Measurements from ENCODE around the gene GAB1. TPM values are rescaled to one million over a fixed set of nuclear protein-coding genes. Genes with fewer than 3 reads are reported as not detected.

Gene GAB1
- total RNA-seq, 4 donors from 2014 or later = 102 to 129 (median 118) TPM

DNA sequence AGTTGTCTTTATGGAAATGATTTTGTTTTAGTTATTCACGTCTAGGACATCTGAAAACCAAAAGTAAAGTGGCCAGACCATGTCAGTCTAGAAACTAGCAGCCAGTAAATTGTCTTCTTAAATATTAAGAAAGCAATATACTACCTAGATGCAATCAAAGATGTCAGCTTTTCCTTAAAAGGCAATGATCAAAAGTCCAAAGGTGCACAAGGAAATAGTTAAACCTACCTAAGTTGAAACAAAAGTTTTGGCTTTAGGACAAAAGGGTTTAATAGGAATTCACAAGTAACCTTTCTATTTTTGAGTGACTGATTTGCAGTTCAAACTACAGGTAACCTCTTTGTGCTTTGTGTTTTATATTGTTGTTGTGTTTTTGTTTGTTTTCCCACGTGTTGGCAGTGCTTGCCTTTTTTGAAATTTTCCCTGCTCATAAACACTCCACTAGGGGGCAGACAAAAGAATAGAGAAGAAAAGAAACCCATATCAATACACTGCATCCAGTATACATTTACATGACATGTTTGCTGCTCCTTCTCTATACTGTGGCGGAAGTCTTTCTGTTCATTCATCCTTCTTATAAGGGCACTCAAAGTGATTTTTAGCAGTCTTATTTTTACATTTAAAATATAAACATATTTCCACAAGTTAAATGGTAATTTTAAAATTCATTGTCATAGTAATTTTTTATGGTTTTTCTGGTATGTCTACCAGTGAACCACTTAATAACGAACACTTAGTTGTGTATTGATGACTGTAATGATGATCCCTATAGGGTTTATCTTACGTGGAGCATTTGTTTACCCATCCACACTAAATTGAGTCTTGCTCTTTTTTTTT, 62.7 kb downstream of the GAB1 start:
- H3K4me1 ChIP-seq = peaks cover 26 to 90% (median 32%) of the 10 kb centered on the region in 3 donors
- no peak for ATAC-seq

DNA sequence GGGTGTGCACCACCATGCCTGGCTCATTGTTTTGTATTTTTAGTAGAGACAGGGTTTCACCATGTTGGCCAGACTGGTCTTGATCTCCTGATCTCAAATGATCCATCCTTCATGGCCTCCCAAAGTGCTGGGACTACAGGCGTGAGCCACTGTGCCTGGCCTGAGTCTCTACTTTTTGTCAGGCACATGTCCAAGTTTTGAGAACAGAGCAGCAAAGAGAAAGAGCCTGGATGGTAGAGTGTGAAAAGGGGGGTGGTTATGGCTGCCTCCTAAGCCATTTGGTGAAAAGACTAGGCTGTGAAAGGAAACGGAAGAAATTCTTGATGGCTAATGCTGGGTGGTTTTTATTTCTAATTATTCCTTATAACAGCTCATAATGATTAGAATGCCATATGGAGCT, 63.4 kb downstream of the GAB1 start:
- Histone ChIP-seq H3K4me1 (peaks cover 25 to 90% (median 34%) of the 10 kb centered on the region in 3 donors), H3K27ac (peak overlapping the region in 1 of 4 donors; percentile 22), H3K27me3 (no peaks in the 10 kb centered on the region), H3K4me3 (no peak overlapping the region), H3K36me3 (no peaks in the 10 kb centered on the region), H3K9me3 (no peaks in the 10 kb centered on the region)
- 42 to 100% methylated on average over 1 of the region's 2 CpGs for WGBS, 2 donors (ENCODE audit: low coverage in 1 of 2)
- TF ChIP-seq POLR2A (IDR thresholded peaks at IDR 0.05) (no peak), POLR2AphosphoS5 (IDR thresholded peaks at IDR 0.05) (no peak), EP300 (IDR thresholded peaks at IDR 0.05) (no peak)
- no peak for ATAC-seq

More for the DNA sequence above, 62.7 kb downstream of the GAB1 start:
- no peaks in the 10 kb centered on the region for H3K9me3 ChIP-seq
- H3K27me3 ChIP-seq = no peaks in the 10 kb centered on the region
- TF ChIP-seq EP300 (IDR thresholded peaks at IDR 0.05) = no peak
- TF ChIP-seq, protein P1, sequence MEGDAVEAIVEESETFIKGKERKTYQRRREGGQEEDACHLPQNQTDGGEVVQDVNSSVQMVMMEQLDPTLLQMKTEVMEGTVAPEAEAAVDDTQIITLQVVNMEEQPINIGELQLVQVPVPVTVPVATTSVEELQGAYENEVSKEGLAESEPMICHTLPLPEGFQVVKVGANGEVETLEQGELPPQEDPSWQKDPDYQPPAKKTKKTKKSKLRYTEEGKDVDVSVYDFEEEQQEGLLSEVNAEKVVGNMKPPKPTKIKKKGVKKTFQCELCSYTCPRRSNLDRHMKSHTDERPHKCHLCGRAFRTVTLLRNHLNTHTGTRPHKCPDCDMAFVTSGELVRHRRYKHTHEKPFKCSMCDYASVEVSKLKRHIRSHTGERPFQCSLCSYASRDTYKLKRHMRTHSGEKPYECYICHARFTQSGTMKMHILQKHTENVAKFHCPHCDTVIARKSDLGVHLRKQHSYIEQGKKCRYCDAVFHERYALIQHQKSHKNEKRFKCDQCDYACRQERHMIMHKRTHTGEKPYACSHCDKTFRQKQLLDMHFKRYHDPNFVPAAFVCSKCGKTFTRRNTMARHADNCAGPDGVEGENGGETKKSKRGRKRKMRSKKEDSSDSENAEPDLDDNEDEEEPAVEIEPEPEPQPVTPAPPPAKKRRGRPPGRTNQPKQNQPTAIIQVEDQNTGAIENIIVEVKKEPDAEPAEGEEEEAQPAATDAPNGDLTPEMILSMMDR (IDR thresholded peaks at IDR 0.05) = peak; percentile 39 to 54 (median 46)
- WGBS, 2 donors (ENCODE audit: low coverage in 1 of 2) = 67 to 71% methylated on average over 4 to 5 of the region's 5 CpGs
- no peaks in the 10 kb centered on the region for H3K36me3 ChIP-seq
- peak overlapping the region in 2 of 4 donors; percentile 30 to 55 for H3K27ac ChIP-seq
- no peak overlapping the region for H3K4me3 ChIP-seq

DNA sequence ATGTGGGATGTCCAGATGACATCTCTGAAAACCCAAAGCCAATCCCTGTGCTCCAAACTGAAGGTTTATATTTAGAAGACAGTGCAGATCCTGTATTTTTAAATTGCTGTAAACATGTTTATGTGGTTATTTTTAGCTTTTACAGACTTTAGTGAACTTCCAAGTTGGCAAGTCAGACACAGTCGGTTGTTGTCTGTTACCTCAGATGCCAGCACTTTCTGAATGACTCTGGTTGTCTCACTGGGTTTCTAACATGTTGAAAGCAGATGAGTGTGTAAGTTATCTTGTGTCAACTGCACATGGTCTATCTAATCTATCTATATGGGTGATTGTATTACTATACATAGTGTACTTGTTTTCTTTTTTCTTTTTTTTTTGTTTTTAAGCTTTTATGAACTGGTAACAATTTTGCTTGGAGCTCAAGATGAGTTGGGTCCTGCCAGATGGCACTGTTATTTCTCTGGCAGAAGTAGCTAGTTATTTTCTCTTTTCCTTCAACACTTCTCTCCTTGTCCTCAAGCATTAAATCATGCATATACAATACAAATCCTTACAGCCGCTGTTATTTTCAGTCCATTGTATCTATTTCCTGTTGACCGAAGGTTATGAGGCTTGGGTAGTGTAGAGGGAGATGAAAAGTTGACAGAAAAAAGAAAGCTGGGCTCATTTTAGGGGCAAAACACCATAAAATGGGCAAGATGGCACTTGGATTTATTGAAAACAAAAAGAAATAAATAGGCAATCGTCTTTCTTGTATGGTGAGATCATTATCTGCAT, 66.3 kb downstream of the GAB1 start:
- Histone ChIP-seq H3K27ac (peak overlapping the region; percentile 6 to 70 (median 46)), H3K27me3 (no peaks in the 10 kb centered on the region), H3K4me3 (no peak overlapping the region), H3K4me1 (peaks cover 26 to 90% (median 57%) of the 10 kb centered on the region in 3 donors), H3K36me3 (no peaks in the 10 kb centered on the region), H3K9me3 (no peaks in the 10 kb centered on the region)
- ATAC-seq = no peak
- 15 to 40% methylated on average over 2 to 3 of the region's 4 CpGs for WGBS, 2 donors (ENCODE audit: low coverage in 1 of 2)
- no peak for TF ChIP-seq POLR2A (IDR thresholded peaks at IDR 0.05)
- no peak for TF ChIP-seq POLR2AphosphoS5 (IDR thresholded peaks at IDR 0.05)
- TF ChIP-seq EP300 (IDR thresholded peaks at IDR 0.05) = no peak
- TF ChIP-seq, protein P1 (IDR thresholded peaks at IDR 0.05) = no peak

DNA sequence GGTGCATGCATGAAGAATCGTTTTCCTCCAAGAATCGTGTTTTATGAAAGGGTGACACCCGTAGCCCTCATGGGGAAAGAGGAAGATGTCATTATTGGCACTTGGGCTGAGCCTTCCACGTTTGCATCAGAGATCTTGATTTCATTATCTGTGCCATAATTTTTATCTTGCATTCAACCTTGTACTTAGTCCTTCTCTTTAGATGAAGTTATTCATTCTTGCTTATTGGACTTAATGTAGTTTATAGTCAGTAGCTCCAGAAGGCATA, 66.8 kb downstream of the GAB1 start:
- H3K27me3 ChIP-seq = no peaks in the 10 kb centered on the region
- no peaks in the 10 kb centered on the region for H3K36me3 ChIP-seq
- no peak overlapping the region for H3K4me3 ChIP-seq
- H3K27ac ChIP-seq = peak overlapping the region in 3 of 4 donors; percentile 9 to 70 (median 52)
- 30 to 40% methylated on average over 4 of the region's 4 CpGs for WGBS, 2 donors (ENCODE audit: low coverage in 1 of 2)
- TF ChIP-seq EP300 (IDR thresholded peaks at IDR 0.05) (no peak), POLR2A (IDR thresholded peaks at IDR 0.05) (no peak), POLR2AphosphoS5 (IDR thresholded peaks at IDR 0.05) (no peak)
- TF ChIP-seq, protein P1 (IDR thresholded peaks at IDR 0.05) = no peak
- H3K4me1 ChIP-seq = peaks cover 26 to 90% (median 55%) of the 10 kb centered on the region in 3 donors
- ATAC-seq = no peak
- H3K9me3 ChIP-seq = no peaks in the 10 kb centered on the region

DNA sequence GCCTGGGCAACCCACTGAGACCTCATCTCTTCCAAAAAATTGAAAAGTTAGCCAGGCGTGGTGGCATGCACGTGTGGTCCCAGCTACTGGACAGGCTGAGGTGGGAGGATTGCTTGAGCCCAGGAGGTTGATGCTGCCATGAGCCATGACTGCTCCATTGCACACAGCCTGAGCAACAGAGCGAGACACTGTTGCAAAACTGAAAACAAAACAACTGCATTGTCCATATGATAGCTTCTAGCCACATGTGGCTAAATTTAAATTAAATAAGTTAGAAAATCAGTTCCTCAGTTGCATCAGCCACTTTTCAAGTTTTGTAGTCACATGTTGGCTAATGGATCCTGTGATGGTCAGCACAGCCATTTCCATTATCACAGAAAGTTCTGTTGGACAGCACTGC, 67.9 kb downstream of the GAB1 start:
- H3K27ac ChIP-seq = peak overlapping the region in 2 of 4 donors; percentile 16 to 75
- TF ChIP-seq, protein P1 (IDR thresholded peaks at IDR 0.05) = no peak
- TF ChIP-seq POLR2A (IDR thresholded peaks at IDR 0.05) (no peak), POLR2AphosphoS5 (IDR thresholded peaks at IDR 0.05) (no peak), EP300 (IDR thresholded peaks at IDR 0.05) (no peak)
- no peak overlapping the region for H3K4me3 ChIP-seq
- H3K9me3 ChIP-seq = no peaks in the 10 kb centered on the region
- ATAC-seq = no peak
- WGBS, 2 donors (ENCODE audit: low coverage in 1 of 2) = 70 to 74% methylated on average over 2 of the region's 3 CpGs
- H3K36me3 ChIP-seq = no peaks in the 10 kb centered on the region
- peaks cover 29 to 91% (median 52%) of the 10 kb centered on the region in 3 donors for H3K4me1 ChIP-seq
- no peaks in the 10 kb centered on the region for H3K27me3 ChIP-seq
